Gastrocnemius medialis (tissue), 4 donors: Measurements from ENCODE around the gene NEK2.

Experiments used
- CTCF ChIP-seq, 5 experiments: fragments of 450-650 bp in 3 of 5; fragments of 200-600 bp in 2 of 5; sonication (generic) in 2 of 5; IDR thresholded peaks in 4 of 5; conservative IDR thresholded peaks in 1 of 5; 1 replicate in 4 of 5; 2 replicates in 1 of 5; pipeline ENCODE4 v1.5.1; 2016 to 2019; ENCODE audit warnings: antibody characterized with exemption in 5 of 5, mild to moderate bottlenecking in 3 of 5, moderate library complexity in 3 of 5
- POLR2A ChIP-seq, 2 donors: fragments of 450-650 bp; IDR thresholded peaks; one replicate each; pipeline ENCODE4 v1.6.1; 2017; ENCODE audit warnings: antibody characterized with exemption in 2 of 2, mild to moderate bottlenecking in 2 of 2, moderate library complexity in 2 of 2

- no peak for TF ChIP-seq CTCF (IDR thresholded peaks at IDR 0.05 in 4 of 5, conservative IDR thresholded peaks at IDR 0.05 in 1 of 5)
- TF ChIP-seq POLR2A (IDR thresholded peaks at IDR 0.05) = no peak
These were observed 12.2 kb upstream of the NEK2 start for GRCh38 chr1:211687462-211688215.
